Measurements from ENCODE around the gene TRIO. TPM values are rescaled to one million over a fixed set of nuclear protein-coding genes. Genes with fewer than 3 reads are reported as not detected.

TRIO gene
- polyA plus RNA-seq, 1 donor (not counting 4 experiments of a cell fraction or from before 2014, with no cell fraction given): 57.2 TPM

DNA sequence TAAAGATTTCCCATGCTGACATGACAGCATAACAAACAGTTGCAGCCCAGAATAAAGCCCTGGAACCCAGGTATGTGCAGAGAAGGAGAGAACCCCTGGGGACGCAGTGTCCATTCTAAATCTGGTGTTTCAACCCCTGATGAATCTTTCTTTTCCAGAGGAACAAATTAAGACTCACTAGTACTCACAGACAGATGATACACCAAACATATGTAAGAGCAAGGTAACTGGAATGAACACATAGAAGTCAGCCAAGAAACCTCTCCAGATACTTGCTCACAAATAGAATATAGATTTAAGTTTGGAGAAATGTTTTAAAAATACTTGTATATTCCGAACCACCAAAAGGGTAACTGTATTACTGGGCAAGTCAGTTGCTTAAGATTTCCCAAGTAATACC is 307.6 kb downstream of the TRIO start:
- peaks cover 16 to 17% of the 10 kb centered on the region in 2 experiments for H3K36me3 ChIP-seq (ENCODE audit: control insufficient read depth in 2 of 2, extremely low read depth in 1 of 2, insufficient read depth in 2 of 2, low read length in 2 of 2)
- no peak overlapping the region for H3K27ac ChIP-seq (ENCODE audit: control insufficient read depth, insufficient read depth, low read length)
- no peak overlapping the region for H3K4me2 ChIP-seq (ENCODE audit: control insufficient read depth, extremely low read depth, insufficient read depth, low read depth, low read length)
- no peaks in the 10 kb centered on the region for H3K4me1 ChIP-seq (ENCODE audit: control insufficient read depth, extremely low read depth, insufficient read depth, low read length)
- no peaks in the 10 kb centered on the region for H3K9me1 ChIP-seq (ENCODE audit: control insufficient read depth, extremely low read depth, insufficient read depth, low read length)
- H2AFZ ChIP-seq (ENCODE audit: control insufficient read depth, low read length): no peak overlapping the region
- no peaks in the 10 kb centered on the region for H4K20me1 ChIP-seq (ENCODE audit: control insufficient read depth, extremely low read depth, insufficient read depth, low read length)
- dilution Hi-C loops (cut with MboI; ENCODE audit: extremely low pct_ligation_motif_present, low sequenced_read_pairs): no loop called here
- H3K79me2 ChIP-seq (ENCODE audit: control insufficient read depth, insufficient read depth, low read length): peaks cover 21% of the 10 kb centered on the region
- no peaks in the 10 kb centered on the region for H3K27me3 ChIP-seq (ENCODE audit: control insufficient read depth, extremely low read depth, insufficient read depth, low read length)
- H3K4me3 ChIP-seq (ENCODE audit: control insufficient read depth in 2 of 3, extremely low read depth in 1 of 3, insufficient read depth in 2 of 3, low read depth in 1 of 3, low read length in 3 of 3): no peak overlapping the region
- FAIRE-seq: no peak
- DNase-seq (ENCODE audit: low read depth, low spot score): no peak
- H3K9me3 ChIP-seq (ENCODE audit: control insufficient read depth, low read depth, low read length): no peaks in the 10 kb centered on the region
- no peak overlapping the region for H3K9ac ChIP-seq (ENCODE audit: control insufficient read depth, extremely low read depth, insufficient read depth, low read length)
- TF ChIP-seq, protein P1, sequence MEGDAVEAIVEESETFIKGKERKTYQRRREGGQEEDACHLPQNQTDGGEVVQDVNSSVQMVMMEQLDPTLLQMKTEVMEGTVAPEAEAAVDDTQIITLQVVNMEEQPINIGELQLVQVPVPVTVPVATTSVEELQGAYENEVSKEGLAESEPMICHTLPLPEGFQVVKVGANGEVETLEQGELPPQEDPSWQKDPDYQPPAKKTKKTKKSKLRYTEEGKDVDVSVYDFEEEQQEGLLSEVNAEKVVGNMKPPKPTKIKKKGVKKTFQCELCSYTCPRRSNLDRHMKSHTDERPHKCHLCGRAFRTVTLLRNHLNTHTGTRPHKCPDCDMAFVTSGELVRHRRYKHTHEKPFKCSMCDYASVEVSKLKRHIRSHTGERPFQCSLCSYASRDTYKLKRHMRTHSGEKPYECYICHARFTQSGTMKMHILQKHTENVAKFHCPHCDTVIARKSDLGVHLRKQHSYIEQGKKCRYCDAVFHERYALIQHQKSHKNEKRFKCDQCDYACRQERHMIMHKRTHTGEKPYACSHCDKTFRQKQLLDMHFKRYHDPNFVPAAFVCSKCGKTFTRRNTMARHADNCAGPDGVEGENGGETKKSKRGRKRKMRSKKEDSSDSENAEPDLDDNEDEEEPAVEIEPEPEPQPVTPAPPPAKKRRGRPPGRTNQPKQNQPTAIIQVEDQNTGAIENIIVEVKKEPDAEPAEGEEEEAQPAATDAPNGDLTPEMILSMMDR (optimal IDR thresholded peaks at IDR 0.05 in 1 of 3, IDR thresholded peaks at IDR 0.05 in 1 of 3, conservative IDR thresholded peaks at IDR 0.05 in 1 of 3; ENCODE audit: extremely low read depth in 1 of 3, insufficient read depth in 2 of 3, low read length in 3 of 3): no peak
- no peak for TF ChIP-seq EZH2 (IDR thresholded peaks at IDR 0.05; ENCODE audit: low read length)

DNA sequence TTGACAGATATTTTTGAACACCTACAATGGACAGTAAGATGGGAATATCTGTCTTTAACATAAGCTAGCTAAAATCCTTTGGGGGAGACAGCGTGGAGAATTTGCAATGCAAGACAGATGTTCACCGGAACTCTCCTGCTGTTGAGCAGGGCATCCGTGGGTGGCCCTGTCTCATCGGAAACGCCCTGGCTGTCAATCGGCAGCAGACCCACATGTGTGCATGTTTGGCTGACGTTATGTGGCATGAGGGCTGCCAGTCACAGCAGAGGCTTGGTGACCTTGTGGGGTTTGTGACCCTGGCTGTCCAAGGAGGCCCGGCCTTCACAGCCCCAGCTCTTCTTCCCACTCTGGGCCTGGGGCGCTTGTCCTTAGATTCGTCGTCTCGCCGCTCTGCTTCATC is 308.7 kb downstream of the TRIO start:
- dilution Hi-C loops (cut with MboI; ENCODE audit: extremely low pct_ligation_motif_present, low sequenced_read_pairs): no loop called here
- Histone ChIP-seq H3K9me3 (ENCODE audit: control insufficient read depth, low read depth, low read length) (no peaks in the 10 kb centered on the region), H3K9ac (ENCODE audit: control insufficient read depth, extremely low read depth, insufficient read depth, low read length) (no peak overlapping the region), H3K27me3 (ENCODE audit: control insufficient read depth, extremely low read depth, insufficient read depth, low read length) (no peaks in the 10 kb centered on the region), H3K4me3 (ENCODE audit: control insufficient read depth in 2 of 3, extremely low read depth in 1 of 3, insufficient read depth in 2 of 3, low read depth in 1 of 3, low read length in 3 of 3) (no peak overlapping the region), H3K9me1 (ENCODE audit: control insufficient read depth, extremely low read depth, insufficient read depth, low read length) (no peaks in the 10 kb centered on the region), H3K79me2 (ENCODE audit: control insufficient read depth, insufficient read depth, low read length) (peaks cover 24% of the 10 kb centered on the region), H3K4me1 (ENCODE audit: control insufficient read depth, extremely low read depth, insufficient read depth, low read length) (no peaks in the 10 kb centered on the region), H3K4me2 (ENCODE audit: control insufficient read depth, extremely low read depth, insufficient read depth, low read depth, low read length) (no peak overlapping the region), H4K20me1 (ENCODE audit: control insufficient read depth, extremely low read depth, insufficient read depth, low read length) (no peaks in the 10 kb centered on the region), H3K27ac (ENCODE audit: control insufficient read depth, insufficient read depth, low read length) (no peak overlapping the region), H3K36me3 (ENCODE audit: control insufficient read depth in 2 of 2, extremely low read depth in 1 of 2, insufficient read depth in 2 of 2, low read length in 2 of 2) (peaks cover 16 to 20% of the 10 kb centered on the region in 2 experiments), H2AFZ (ENCODE audit: control insufficient read depth, low read length) (no peak overlapping the region)
- TF ChIP-seq, protein P1 (optimal IDR thresholded peaks at IDR 0.05 in 1 of 3, IDR thresholded peaks at IDR 0.05 in 1 of 3, conservative IDR thresholded peaks at IDR 0.05 in 1 of 3; ENCODE audit: extremely low read depth in 1 of 3, insufficient read depth in 2 of 3, low read length in 3 of 3): no peak
- no peak for TF ChIP-seq EZH2 (IDR thresholded peaks at IDR 0.05; ENCODE audit: low read length)
- no peak for DNase-seq (ENCODE audit: low read depth, low spot score)
- no peak for FAIRE-seq

Data from keratinocyte (primary cell).